Rectal smooth muscle tissue (tissue), 1 donor: Measurements from ENCODE around the gene HDAC11.

Source experiments
- H3K27ac ChIP-seq: one replicate; pipeline ENCODE4 v1.7.0; 2013; ENCODE audit warnings: low read depth, low read length, inconsistent platforms
- H3K27me3 ChIP-seq: one replicate; pipeline ENCODE4 v1.7.0; 2013; ENCODE audit warnings: low read length; ENCODE audit not compliant: control insufficient read depth, insufficient read depth
- H3K36me3 ChIP-seq: one replicate; pipeline ENCODE4 v1.7.0; 2013; ENCODE audit warnings: low read length; ENCODE audit not compliant: control insufficient read depth, insufficient read depth
- H3K4me1 ChIP-seq: one replicate; pipeline ENCODE4 v1.7.0; 2013; ENCODE audit warnings: low read length; ENCODE audit not compliant: control insufficient read depth, insufficient read depth
- H3K4me3 ChIP-seq: one replicate; pipeline ENCODE4 v1.7.0; 2013; ENCODE audit warnings: low read length
- H3K9ac ChIP-seq: one replicate; pipeline ENCODE4 v1.7.0; 2013; ENCODE audit warnings: low read length

Gene HDAC11

DNA sequence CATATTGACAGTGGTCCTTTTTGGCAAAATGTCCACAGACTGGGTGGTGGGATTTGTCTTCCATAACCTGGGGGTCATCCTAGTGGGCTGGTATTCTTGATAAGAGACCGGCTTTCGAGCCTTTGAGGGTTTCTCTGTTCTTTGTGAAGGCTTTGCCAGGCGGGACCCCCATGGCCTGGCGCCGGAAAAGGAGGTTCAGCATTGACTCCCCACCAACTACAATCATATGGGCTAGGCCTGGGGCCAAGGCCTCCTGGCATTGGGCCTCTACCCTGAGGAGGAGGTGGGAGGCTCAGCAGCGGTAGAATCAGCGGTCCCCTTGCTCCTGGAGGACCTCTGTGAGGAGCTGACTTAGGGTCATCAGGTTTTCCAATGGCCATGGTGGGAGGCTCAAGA is 19.8 kb upstream of the HDAC11 start:
- no peak overlapping the region for H3K27ac ChIP-seq
- H3K4me3 ChIP-seq, result no peak overlapping the region

DNA sequence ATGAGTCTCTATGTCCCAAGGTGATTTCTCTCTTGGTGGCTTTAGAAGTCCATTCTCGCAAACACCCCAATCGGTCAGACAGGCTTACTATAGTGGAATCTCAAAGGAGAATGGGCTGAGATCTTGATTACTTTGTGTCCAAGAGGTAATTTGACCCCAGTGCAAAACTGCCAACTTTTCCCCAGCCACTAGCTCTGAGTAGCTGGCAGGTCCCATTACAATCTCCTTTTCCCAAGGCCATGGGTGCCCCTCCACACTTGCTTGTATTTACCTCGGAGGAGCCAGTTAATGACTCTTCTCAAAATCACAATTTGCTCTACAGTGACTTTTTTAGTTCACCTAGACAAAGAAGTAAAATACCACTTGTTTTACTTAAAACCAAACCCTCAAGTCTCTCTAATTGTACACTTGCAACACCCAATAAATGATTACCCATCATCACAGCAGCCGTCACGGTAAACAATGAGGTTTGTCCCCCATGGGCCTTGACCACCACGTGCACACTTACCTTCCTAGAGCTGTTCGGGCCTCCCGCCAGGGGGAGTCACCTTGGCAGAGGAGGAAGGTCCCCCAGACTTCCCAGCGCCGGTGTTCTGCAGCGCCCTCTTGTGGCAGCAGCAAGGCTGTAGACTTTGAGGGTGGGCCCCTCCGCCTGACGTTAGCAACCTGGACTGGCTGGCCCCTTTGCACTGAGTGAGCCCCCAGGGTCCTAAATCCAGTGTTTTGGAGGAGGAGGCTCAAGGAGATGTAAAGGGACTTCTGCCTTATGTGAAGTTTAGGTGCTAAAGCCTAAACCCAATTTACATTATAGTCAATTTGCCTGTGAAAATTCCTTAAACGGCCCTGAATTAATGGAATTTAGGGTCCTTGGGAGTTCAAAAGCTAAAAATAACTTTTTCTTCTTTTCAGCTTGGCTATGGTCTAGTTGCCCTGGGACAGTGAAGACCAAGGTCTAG is 18.7 kb upstream of the HDAC11 start:
- Histone ChIP-seq H3K9ac (no peak overlapping the region), H3K27me3 (no peaks in the 10 kb centered on the region), H3K4me1 (no peaks in the 10 kb centered on the region), H3K4me3 (no peak overlapping the region), H3K36me3 (no peaks in the 10 kb centered on the region), H3K27ac (no peak overlapping the region)

More for the DNA sequence above, 19.8 kb upstream of the HDAC11 start:
- Histone ChIP-seq H3K4me1 (no peaks in the 10 kb centered on the region), H3K36me3 (no peaks in the 10 kb centered on the region), H3K9ac (no peak overlapping the region), H3K27me3 (no peaks in the 10 kb centered on the region)

DNA sequence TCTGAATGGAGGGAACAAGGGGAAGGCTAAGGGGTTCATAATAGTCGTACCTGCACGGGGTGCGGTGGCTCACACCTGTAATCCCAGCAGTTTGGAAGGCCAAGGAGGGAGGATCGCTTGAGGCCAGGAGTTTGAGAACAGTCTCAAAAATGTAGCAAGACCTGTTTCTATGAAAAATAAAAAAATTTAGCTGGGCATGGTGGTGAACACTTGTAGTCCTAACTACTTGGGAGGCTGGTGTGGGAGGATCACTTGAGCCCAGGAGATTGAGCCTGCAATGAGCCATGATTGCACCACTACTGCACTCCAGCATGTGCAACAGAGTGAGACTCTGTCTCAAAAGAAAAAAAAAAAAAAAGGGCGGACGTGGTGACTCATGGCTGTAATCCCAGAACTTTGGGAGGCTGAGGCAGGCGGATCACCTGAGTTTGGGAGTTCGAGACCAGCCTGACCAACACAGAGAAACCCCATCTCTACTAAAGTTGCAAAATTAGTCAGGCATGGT is 17.9 kb upstream of the HDAC11 start:
- Histone ChIP-seq H3K27me3 (no peaks in the 10 kb centered on the region), H3K4me3 (no peak overlapping the region), H3K36me3 (no peaks in the 10 kb centered on the region), H3K4me1 (no peaks in the 10 kb centered on the region), H3K27ac (no peak overlapping the region), H3K9ac (no peak overlapping the region)

DNA sequence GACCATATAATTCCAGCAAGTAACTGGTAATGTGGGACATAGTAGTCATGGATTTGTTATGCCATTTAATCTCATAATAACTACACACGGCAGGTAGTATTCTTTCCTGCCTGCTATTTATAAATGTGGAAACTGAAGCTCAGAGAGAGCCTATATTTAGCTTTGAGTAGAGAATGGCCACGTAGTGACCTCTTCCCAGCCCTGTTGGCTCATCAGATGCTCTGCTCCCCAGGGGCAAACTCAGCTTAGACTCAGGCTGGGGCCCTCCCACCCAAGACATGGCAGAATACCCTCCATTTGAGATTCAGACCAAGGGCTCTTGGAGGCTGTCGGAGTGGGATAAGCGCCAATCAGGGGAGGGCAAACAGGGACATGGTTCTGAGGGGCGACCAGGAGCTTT is 17.3 kb upstream of the HDAC11 start:
- H3K4me3 ChIP-seq, result no peak overlapping the region
- no peaks in the 10 kb centered on the region for H3K4me1 ChIP-seq
- H3K36me3 ChIP-seq, result no peaks in the 10 kb centered on the region
- no peak overlapping the region for H3K27ac ChIP-seq
- no peak overlapping the region for H3K9ac ChIP-seq
- no peaks in the 10 kb centered on the region for H3K27me3 ChIP-seq

DNA sequence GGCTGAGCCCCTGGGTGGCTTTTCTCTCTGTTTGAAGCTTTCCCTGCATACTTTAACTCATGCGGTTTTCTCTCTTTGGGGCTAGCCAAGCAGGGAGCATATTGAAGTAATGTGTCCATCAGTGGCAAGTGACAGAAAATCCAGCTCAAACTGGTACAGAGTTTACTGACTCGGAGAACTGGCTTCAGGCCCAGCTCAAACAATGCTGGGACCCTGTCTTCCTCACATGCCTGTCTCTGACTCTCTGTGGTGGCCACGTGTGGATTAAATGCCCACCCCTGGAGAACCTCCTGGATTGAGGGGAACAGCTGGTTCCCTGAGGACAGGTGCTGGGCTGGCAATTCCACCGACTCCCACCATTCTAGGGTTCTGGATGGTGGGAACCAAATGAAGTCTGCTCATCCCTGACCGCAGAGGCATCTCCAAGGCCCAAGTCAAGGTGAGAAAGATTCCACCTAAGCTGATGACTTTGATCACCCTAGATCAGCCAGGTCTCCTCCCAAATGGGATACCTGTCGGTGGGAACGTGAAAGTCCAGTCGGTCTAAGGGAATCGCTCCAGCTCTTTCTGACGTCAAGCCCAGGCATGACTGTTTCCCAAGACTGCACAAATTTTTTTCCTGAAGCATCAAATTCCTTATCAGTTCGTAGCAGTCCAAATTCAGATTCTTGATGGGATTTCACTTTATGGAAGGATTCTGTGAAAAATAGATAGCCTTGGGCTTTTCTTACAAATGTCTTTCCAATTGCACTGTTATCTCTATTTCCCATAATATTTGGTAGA is 16.3 kb upstream of the HDAC11 start:
- H3K27me3 ChIP-seq, result no peaks in the 10 kb centered on the region
- no peaks in the 10 kb centered on the region for H3K36me3 ChIP-seq
- H3K4me1 ChIP-seq, result no peaks in the 10 kb centered on the region
- H3K9ac ChIP-seq, result no peak overlapping the region
- H3K4me3 ChIP-seq, result no peak overlapping the region
- H3K27ac ChIP-seq, result no peak overlapping the region

DNA sequence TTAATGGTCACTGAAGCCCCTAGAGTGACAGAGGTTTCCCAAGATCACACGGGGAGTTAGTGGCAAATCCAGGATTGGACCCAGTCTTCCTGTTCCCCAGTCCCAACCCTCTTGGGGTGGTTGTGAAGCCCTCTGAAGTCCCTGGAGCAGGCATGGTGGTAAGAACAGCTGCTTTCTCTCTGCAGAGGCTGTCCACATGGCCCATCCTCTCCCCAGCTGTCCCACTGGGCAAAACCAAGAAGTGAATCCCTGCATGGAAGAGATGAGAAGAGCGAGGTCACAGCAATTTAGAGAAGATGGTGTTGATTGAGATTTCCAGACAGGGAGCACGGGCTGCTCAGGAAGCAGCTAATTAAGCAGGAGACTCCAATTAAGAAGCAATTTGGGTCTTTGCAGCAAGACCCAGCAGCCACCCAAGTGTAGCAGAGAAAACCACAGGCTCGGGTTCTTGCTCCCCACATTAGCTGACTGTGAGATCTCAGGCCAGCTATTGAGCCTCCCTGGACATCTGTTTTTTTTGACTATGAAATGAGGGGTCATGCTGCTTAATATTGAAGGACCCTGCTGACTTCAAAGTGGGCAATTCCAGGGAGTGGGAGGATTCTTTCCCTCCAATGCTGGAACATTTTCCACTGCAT is 14.8 kb upstream of the HDAC11 start:
- no peak overlapping the region for H3K27ac ChIP-seq
- H3K4me3 ChIP-seq, result no peak overlapping the region
- no peak overlapping the region for H3K9ac ChIP-seq
- H3K27me3 ChIP-seq, result no peaks in the 10 kb centered on the region
- H3K4me1 ChIP-seq, result no peaks in the 10 kb centered on the region
- no peaks in the 10 kb centered on the region for H3K36me3 ChIP-seq

DNA sequence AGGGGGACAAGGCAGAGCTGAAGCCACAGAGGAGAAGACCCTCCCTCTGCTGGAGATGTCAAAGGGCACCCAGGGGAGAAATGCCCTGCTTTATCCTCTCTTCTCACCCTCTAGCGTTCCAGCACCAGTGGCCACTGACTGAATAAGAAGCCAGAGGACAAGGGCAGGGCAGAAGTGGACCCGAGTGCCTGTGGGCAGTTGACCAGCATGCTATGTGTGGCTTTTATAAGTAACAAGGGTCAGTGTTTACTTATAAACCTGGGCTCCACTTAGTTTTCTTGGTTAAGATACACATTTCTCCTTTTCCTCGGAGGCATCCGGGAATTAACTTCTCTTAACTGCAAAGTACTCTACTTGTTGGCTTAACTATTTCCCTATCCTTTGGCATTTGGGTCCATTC is 13.3 kb upstream of the HDAC11 start:
- Histone ChIP-seq H3K9ac (no peak overlapping the region), H3K4me1 (no peaks in the 10 kb centered on the region), H3K36me3 (no peaks in the 10 kb centered on the region), H3K4me3 (no peak overlapping the region), H3K27ac (no peak overlapping the region), H3K27me3 (no peaks in the 10 kb centered on the region)

DNA sequence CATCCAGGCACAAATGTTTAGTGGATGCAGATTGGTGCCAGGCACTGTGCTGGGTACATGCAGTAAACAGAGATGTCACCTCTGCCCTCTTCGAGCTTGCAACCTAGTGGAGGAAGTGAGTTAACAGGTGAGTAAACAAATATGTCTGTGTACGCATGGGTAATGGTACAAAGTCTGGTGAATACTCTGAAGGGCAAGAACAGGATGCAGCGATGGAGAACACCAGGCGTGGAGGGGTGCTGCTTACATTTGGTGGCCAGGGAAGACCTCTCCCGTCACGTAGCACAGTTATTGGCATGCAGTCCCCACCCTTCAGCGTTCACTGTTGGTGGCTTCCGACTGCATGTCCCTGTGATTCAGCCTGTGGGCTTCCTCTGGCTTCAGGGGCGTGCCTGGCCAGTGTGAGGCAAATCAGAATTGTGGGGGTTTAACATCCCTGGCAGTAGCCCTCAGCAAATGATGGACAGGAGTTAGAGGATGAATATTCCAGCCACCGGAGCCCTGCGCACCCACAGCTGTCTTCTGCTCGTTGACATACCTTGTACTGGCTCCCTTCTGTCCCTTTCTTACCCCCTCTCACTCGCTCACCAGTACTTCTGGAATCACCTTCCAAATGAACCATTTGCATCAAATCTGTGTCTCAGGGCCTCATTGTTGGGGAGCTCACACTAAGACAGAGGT is 9.1 kb upstream of the HDAC11 start:
- Histone ChIP-seq H3K27me3 (peaks cover 3% of the 10 kb centered on the region), H3K9ac (no peak overlapping the region), H3K27ac (no peak overlapping the region), H3K4me3 (no peak overlapping the region), H3K4me1 (no peaks in the 10 kb centered on the region), H3K36me3 (no peaks in the 10 kb centered on the region)

DNA sequence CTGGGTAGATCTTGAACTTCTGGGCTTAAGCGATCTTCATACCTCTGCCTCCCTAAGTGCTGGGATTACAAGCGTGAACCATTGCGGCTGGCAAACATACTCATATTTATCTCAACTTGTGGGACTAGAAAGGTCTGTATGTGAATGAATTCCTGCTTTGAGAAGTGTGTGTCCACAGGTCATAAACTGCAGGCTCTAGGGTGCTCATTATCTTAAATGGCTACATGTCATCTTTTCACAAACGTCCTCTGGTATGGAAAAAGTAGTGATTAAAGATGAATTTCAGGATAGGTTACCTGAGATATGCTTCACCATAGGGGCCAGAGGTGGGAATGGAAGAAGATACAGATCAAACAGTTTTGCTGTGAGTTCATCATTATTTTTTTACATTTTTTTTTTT is 7.8 kb upstream of the HDAC11 start:
- Histone ChIP-seq H3K4me3 (no peak overlapping the region), H3K9ac (no peak overlapping the region), H3K36me3 (no peaks in the 10 kb centered on the region), H3K27ac (no peak overlapping the region), H3K4me1 (no peaks in the 10 kb centered on the region), H3K27me3 (peaks cover 3% of the 10 kb centered on the region)

DNA sequence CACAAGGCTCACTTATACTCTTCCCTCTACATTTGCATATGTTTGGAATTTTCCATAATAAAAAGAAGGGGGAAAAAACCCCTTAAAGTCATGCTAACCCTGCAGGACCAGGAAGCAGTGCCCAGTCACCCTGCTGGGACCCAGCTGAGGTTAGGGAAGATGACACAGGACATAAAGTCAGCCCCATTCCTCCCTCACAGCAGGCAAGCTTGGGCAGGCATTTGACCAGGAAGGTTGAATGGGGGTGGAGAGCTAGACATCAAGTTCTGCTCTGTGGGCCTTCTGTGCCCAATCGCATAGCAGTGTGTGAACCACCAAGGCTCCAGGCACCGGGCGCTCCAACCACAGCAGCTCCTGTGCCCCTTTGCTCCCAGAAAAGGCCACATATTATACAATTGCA is 7.1 kb upstream of the HDAC11 start:
- H3K4me1 ChIP-seq, result no peaks in the 10 kb centered on the region
- H3K27ac ChIP-seq, result no peak overlapping the region
- no peaks in the 10 kb centered on the region for H3K36me3 ChIP-seq
- H3K27me3 ChIP-seq, result peaks cover 3% of the 10 kb centered on the region
- no peak overlapping the region for H3K9ac ChIP-seq
- H3K4me3 ChIP-seq, result no peak overlapping the region

DNA sequence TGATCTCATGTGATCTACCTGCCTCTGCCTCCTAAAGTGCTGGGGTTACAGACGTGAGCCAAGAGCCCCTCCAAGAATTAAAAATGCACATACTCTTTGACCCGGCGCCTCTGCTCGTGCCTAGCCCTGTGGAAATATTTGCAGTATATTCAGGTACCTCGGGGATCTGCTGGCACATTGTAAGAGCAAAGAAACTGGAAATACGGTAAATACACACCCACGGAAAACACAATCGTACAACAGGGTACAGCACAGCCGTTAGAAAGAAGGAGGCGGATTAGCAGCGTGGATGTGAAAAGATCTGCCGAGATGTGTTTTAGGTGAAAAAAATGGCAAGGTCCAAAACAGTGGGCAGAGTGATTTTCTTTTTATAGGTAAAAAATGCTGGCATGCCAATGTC is 6.1 kb upstream of the HDAC11 start:
- peaks cover 3% of the 10 kb centered on the region for H3K27me3 ChIP-seq
- H3K27ac ChIP-seq, result no peak overlapping the region
- H3K9ac ChIP-seq, result no peak overlapping the region
- no peak overlapping the region for H3K4me3 ChIP-seq
- H3K36me3 ChIP-seq, result no peaks in the 10 kb centered on the region
- no peaks in the 10 kb centered on the region for H3K4me1 ChIP-seq
